ENCODE results near the gene PIGU. TPM values are rescaled to one million over a fixed set of nuclear protein-coding genes. Genes with fewer than 3 reads are reported as not detected.

PIGU gene
- total and polyA plus RNA-seq, 2 of the 13 experiments (the other 11 are each of a cell fraction or from before 2014, with no cell fraction given): 45.5 to 231 TPM

GRCh38 chr20:34549929-34550305 is 127.0 kb downstream of the PIGU start (continued):
- TF ChIP-seq ZNF350 (CRISPR knock-in tag; IDR thresholded peaks at IDR 0.05; ENCODE audit: borderline replicate concordance, low read depth): 0 out of 2 replicates have a peak, but pooled peaks have one; percentile 23
- TF ChIP-seq ZNF383 (CRISPR knock-in tag; IDR thresholded peaks at IDR 0.05; ENCODE audit: borderline replicate concordance): no peak
- no peak for TF ChIP-seq TAF15 (IDR thresholded peaks at IDR 0.05; ENCODE audit: low read depth, low read length, poor library complexity, severe bottlenecking)
- TF ChIP-seq RXRA (CRISPR knock-in tag; IDR thresholded peaks at IDR 0.05): no peak
- TF ChIP-seq, protein P1, sequence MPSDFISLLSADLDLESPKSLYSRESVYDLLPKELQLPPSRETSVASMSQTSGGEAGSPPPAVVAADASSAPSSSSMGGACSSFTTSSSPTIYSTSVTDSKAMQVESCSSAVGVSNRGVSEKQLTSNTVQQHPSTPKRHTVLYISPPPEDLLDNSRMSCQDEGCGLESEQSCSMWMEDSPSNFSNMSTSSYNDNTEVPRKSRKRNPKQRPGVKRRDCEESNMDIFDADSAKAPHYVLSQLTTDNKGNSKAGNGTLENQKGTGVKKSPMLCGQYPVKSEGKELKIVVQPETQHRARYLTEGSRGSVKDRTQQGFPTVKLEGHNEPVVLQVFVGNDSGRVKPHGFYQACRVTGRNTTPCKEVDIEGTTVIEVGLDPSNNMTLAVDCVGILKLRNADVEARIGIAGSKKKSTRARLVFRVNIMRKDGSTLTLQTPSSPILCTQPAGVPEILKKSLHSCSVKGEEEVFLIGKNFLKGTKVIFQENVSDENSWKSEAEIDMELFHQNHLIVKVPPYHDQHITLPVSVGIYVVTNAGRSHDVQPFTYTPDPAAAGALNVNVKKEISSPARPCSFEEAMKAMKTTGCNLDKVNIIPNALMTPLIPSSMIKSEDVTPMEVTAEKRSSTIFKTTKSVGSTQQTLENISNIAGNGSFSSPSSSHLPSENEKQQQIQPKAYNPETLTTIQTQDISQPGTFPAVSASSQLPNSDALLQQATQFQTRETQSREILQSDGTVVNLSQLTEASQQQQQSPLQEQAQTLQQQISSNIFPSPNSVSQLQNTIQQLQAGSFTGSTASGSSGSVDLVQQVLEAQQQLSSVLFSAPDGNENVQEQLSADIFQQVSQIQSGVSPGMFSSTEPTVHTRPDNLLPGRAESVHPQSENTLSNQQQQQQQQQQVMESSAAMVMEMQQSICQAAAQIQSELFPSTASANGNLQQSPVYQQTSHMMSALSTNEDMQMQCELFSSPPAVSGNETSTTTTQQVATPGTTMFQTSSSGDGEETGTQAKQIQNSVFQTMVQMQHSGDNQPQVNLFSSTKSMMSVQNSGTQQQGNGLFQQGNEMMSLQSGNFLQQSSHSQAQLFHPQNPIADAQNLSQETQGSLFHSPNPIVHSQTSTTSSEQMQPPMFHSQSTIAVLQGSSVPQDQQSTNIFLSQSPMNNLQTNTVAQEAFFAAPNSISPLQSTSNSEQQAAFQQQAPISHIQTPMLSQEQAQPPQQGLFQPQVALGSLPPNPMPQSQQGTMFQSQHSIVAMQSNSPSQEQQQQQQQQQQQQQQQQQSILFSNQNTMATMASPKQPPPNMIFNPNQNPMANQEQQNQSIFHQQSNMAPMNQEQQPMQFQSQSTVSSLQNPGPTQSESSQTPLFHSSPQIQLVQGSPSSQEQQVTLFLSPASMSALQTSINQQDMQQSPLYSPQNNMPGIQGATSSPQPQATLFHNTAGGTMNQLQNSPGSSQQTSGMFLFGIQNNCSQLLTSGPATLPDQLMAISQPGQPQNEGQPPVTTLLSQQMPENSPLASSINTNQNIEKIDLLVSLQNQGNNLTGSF (CRISPR knock-in tag; IDR thresholded peaks at IDR 0.05): no peak
- no peak for TF ChIP-seq ZFP90 (CRISPR knock-in tag; IDR thresholded peaks at IDR 0.05; ENCODE audit: borderline replicate concordance)
- TF ChIP-seq ZNF687 (CRISPR knock-in tag; IDR thresholded peaks at IDR 0.05): peak; percentile 62
- TF ChIP-seq, protein P2, sequence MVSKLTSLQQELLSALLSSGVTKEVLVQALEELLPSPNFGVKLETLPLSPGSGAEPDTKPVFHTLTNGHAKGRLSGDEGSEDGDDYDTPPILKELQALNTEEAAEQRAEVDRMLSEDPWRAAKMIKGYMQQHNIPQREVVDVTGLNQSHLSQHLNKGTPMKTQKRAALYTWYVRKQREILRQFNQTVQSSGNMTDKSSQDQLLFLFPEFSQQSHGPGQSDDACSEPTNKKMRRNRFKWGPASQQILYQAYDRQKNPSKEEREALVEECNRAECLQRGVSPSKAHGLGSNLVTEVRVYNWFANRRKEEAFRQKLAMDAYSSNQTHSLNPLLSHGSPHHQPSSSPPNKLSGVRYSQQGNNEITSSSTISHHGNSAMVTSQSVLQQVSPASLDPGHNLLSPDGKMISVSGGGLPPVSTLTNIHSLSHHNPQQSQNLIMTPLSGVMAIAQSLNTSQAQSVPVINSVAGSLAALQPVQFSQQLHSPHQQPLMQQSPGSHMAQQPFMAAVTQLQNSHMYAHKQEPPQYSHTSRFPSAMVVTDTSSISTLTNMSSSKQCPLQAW (CRISPR knock-in tag; IDR thresholded peaks at IDR 0.05): 0 out of 2 replicates have a peak, but pooled peaks have one; percentile 34
- TF ChIP-seq ZNF773 (CRISPR knock-in tag; IDR thresholded peaks at IDR 0.05; ENCODE audit: borderline replicate concordance): no peak
- no peak for TF ChIP-seq SAFB2 (CRISPR knock-in tag; IDR thresholded peaks at IDR 0.05; ENCODE audit: borderline replicate concordance, low read depth)
- TF ChIP-seq NRL (CRISPR knock-in tag; IDR thresholded peaks at IDR 0.05; ENCODE audit: borderline replicate concordance): peak; percentile 69
- no peak for TF ChIP-seq ZNF121 (CRISPR knock-in tag; IDR thresholded peaks at IDR 0.05)
- no peak for TF ChIP-seq GATAD2A (CRISPR knock-in tag; IDR thresholded peaks at IDR 0.05)
- TF ChIP-seq ZNF337 (CRISPR knock-in tag; IDR thresholded peaks at IDR 0.05; ENCODE audit: borderline replicate concordance, low read depth): no peak
- no peak for TF ChIP-seq MIER3 (CRISPR knock-in tag; IDR thresholded peaks at IDR 0.05; ENCODE audit: borderline replicate concordance)
- peak; percentile 47; the same call in 1 of the 2 replicates for TF ChIP-seq ZFP41 (CRISPR knock-in tag; IDR thresholded peaks at IDR 0.05; ENCODE audit: borderline replicate concordance)
- peak; percentile 43; the same call in 1 of the 2 replicates for TF ChIP-seq ZBTB7A (CRISPR knock-in tag; IDR thresholded peaks at IDR 0.05)
